ENCODE data around the gene BPIFB2.

Gene BPIFB2

GRCh38 chr20:33070111-33071053 is 62.9 kb downstream of the BPIFB2 start:
- no peak for DNase-seq (ENCODE audit: low spot score)

GRCh38 chr20:33071198-33071597 is 63.7 kb downstream of the BPIFB2 start:
- DNase-seq (ENCODE audit: low spot score) = no peak

GRCh38 chr20:33072362-33072761 is 64.9 kb downstream of the BPIFB2 start:
- DNase-seq (ENCODE audit: low spot score) = no peak

GRCh38 chr20:33072813-33073212 is 65.3 kb downstream of the BPIFB2 start:
- DNase-seq (ENCODE audit: low spot score) = no peak

Measured in CD4-positive, alpha-beta T cell treated with Interleukin-15 for 4 hours (primary cell).